ENCODE measurements around the gene CWH43. TPM values are rescaled to one million over a fixed set of nuclear protein-coding genes. Genes with fewer than 3 reads are reported as not detected.
"Not testable (repeated sequence)": the region's sequence is repeated elsewhere in the genome, so short reads cannot be mapped to it uniquely, and the experiment has no call there.

The CWH43 gene
- total RNA-seq, 2 donors from 2014 or later = not detected

DNA sequence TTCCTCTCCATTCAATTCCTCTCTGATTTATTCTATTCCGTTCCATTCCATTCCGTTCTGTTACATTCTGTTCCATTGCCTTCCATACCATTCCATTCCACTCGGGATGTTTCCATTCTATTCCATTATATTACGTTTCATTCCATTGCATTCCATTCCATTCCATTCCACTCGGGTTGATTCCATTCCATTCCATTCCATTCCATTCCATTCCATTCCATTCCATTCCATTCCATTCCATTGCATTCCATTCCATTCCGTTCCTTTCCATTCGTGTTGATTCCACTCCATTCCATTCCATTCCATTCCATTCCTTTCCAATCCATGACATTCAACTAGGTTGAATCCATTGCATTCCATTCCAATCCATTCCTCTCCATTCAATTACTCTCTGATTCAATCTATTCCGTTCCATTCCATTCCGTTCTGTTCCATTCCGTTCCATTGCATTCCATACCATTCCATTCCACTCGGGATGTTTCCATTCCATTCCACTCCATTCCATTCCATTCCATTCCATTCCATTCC is 106.6 kb downstream of the CWH43 start:
- H3K36me3 Mint-ChIP-seq = peaks cover 43% of the 10 kb centered on the region
- DNase-seq (ENCODE audit: low spot score); H3K27ac Mint-ChIP-seq; H3K27me3 Mint-ChIP-seq; H3K4me1 Mint-ChIP-seq (ENCODE audit: low read depth in 2 of 2); H3K4me3 Mint-ChIP-seq: not testable (repeated sequence)
- H3K9me3 Mint-ChIP-seq = peaks cover 42% of the 10 kb centered on the region
- peak; percentile 78 to 82 for ATAC-seq

DNA sequence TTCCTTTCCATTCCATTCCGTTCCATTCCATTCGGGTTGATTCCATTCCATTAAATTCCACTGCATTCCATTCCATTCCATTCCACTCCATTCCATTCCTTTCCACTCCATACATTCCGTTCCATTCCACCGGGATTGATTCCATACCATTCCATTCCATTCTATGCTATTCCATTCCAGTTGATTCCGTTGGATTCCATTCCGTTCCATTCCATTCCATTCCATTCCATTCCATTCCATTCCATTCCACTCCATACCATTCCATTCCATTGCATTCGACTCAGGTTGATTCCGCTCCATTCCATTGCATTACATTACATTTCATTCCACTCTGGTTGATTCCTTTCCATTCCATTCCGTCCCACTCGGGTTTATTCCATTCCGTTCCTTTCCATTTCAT is 110.1 kb downstream of the CWH43 start:
- not testable (repeated sequence) for H3K27ac Mint-ChIP-seq; H3K4me3 Mint-ChIP-seq; ATAC-seq; DNase-seq (ENCODE audit: low spot score); H3K27me3 Mint-ChIP-seq
- peaks cover 66% of the 10 kb centered on the region for H3K9me3 Mint-ChIP-seq
- peaks cover 66% of the 10 kb centered on the region for H3K36me3 Mint-ChIP-seq
- peaks cover 10 to 11% of the 10 kb centered on the region in 2 donors for H3K4me1 Mint-ChIP-seq (ENCODE audit: low read depth in 2 of 2)

DNA sequence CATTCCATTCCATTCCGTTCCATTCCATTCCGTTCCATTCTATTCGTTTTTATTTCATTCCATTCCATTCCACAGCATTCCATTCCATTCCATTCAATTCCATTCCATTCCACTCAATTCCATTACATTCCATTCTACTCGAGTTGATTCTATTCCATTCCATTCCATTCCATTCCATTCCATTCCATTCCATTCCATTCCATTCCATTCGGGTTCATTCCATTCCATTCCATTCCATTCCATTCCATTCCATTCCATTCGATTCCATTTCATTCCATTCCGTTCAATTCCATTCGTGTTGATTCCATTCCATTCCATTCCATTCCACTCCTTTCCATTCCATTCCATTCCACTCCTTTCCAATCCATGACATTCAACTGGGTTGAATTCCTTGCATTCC is 110.6 kb downstream of the CWH43 start:
- Mint-ChIP-seq H3K36me3 (peaks cover 66% of the 10 kb centered on the region), H3K4me1 (ENCODE audit: low read depth in 2 of 2) (peaks cover 10 to 11% of the 10 kb centered on the region in 2 donors), H3K9me3 (peaks cover 65% of the 10 kb centered on the region)
- not testable (repeated sequence) for H3K27me3 Mint-ChIP-seq; DNase-seq (ENCODE audit: low spot score); H3K4me3 Mint-ChIP-seq; H3K27ac Mint-ChIP-seq
- peak; percentile 61 to 66 for ATAC-seq

DNA sequence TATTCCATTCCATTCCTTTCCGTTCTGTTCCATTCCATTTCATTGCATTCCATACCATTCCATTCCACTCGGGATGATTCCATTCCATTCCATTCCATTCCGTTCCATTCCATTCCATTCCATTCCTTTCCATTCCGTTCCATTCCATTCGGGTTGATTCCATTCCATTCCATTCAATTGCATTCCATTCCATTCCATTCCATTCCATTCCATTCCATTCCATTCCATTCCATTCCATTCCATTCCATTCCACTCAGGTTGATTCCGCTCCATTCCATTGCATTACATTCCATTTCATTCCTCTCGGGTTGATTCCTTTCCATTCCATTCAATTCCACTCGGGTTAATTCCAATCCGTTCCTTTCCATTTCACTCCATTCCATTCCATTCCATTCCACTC is 111.0 kb downstream of the CWH43 start:
- not testable (repeated sequence) for DNase-seq (ENCODE audit: low spot score); H3K4me3 Mint-ChIP-seq; H3K27ac Mint-ChIP-seq; H3K27me3 Mint-ChIP-seq; H3K4me1 Mint-ChIP-seq (ENCODE audit: low read depth in 2 of 2)
- ATAC-seq = peak; percentile 56 to 61
- peaks cover 62% of the 10 kb centered on the region for H3K36me3 Mint-ChIP-seq
- H3K9me3 Mint-ChIP-seq = peaks cover 61% of the 10 kb centered on the region

DNA sequence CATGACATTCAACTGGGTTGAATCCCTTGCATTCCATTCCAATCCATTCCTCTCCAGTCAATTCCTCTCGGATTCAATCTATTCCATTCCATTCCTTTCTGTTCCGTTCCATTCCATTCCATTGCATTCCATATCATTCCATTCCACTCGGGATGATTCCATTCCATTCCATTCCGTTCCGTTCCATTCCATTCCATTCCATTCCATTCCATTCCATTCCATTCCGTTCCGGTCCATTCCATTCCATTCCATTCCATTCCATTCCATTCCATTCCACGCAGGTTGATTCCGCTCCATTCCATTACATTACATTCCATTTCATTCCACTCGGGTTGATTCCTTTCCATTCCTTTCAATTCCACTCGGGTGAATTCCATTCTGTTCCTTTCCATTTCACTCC is 111.4 kb downstream of the CWH43 start:
- Mint-ChIP-seq H3K36me3 (peaks cover 62% of the 10 kb centered on the region), H3K9me3 (peaks cover 60% of the 10 kb centered on the region), H3K4me1 (ENCODE audit: low read depth in 2 of 2) (peaks cover 6 to 11% of the 10 kb centered on the region in 2 donors)
- H3K4me3 Mint-ChIP-seq; H3K27me3 Mint-ChIP-seq; ATAC-seq; DNase-seq (ENCODE audit: low spot score); H3K27ac Mint-ChIP-seq: not testable (repeated sequence)

DNA sequence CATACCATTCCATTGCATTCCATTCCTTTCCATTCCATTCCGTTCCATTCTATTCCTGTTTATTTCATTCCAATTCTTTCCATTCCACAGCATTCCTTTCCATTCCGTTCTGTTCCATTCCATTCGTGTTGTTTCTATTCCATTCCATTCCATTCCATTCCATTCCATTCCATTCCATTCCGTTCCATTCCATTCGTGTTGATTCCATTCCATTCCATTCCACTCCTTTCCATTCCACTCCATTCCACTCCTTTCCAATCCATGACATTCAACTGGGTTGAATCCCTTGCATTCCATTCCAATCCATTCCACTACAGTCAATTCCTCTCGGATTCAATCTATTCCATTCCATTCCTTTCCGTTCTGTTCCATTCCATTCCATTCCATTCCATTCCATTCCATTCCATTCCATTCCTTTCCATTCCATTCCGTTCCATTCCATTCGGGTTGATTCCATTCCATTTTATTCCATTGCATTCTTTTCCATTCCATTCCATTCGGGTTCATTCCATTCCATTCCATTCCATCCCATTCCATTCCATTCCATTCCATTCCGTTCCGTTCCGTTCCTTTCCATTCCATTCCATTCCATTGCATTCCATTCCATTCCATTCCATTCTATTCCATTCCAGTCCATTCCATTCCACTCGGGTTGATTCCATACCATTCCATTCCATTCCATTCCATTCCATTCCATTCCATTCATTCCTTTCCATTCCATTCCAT is 112.1 kb downstream of the CWH43 start:
- not testable (repeated sequence) for H3K27ac Mint-ChIP-seq; DNase-seq (ENCODE audit: low spot score); H3K4me3 Mint-ChIP-seq; H3K4me1 Mint-ChIP-seq (ENCODE audit: low read depth in 2 of 2); H3K27me3 Mint-ChIP-seq
- peaks cover 62% of the 10 kb centered on the region for H3K36me3 Mint-ChIP-seq
- peak; percentile 13 to 26 for ATAC-seq
- peaks cover 61% of the 10 kb centered on the region for H3K9me3 Mint-ChIP-seq

DNA sequence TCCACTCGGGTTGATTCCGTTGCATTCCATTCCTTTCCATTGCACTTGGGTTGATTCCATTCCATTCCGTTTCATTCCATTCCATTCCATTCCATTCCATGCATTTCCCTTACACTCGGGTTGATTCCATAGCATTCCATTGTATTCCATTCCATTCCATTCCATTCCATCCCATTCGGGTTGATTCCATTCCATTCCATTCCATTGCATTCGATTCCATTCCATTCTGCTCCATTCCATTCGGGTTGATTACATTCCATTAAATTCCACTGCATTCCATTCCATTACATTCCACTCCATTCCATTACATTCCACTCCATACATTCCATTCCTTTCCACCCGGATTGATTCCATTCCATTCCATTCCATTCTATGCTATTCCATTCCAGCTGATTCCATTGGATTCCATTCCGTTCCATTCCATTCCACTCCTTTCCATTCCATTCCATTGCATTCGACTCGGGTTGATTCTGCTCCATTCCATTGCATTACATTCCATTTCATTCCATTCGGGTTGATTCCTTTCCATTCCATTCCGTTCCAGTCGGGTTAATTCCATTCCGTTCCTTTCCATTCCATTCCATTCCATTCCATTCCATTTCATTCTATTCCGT is 113.9 kb downstream of the CWH43 start:
- Mint-ChIP-seq H3K4me1 (ENCODE audit: low read depth in 2 of 2) (peaks cover 12 to 13% of the 10 kb centered on the region in 2 donors), H3K9me3 (peaks cover 75% of the 10 kb centered on the region), H3K36me3 (peaks cover 79% of the 10 kb centered on the region)
- not testable (repeated sequence) for H3K27ac Mint-ChIP-seq; H3K4me3 Mint-ChIP-seq; H3K27me3 Mint-ChIP-seq; DNase-seq (ENCODE audit: low spot score); ATAC-seq

DNA sequence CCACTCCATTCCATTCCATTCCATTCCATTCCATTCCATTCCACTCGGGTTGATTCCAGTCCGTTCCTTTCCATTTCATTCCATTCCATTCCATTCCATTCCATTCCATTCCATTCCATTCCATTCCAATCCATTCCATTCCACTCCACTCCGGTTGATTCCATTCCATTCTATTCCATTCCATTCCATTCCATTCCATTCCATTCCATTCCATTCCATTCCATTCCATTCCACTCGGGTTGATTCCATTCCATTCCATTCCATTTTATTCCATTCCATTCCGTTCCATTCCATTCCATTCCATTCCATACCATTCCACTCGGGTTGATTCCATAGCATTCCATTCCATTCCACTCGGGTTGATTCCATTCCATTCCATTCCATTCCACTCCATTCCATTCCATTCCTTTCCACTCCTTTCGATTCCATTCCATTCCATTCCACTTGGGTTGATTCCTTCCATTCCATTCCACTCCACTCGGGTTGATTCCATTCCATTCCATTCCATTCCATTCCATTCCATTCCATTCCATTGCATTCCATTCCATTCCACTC is 116.3 kb downstream of the CWH43 start:
- H3K27ac Mint-ChIP-seq; H3K4me3 Mint-ChIP-seq; H3K27me3 Mint-ChIP-seq; DNase-seq (ENCODE audit: low spot score): not testable (repeated sequence)
- peaks cover 17 to 24% of the 10 kb centered on the region in 2 donors for H3K4me1 Mint-ChIP-seq (ENCODE audit: low read depth in 2 of 2)
- peaks cover 80% of the 10 kb centered on the region for H3K36me3 Mint-ChIP-seq
- peak; percentile 50 to 64 for ATAC-seq
- H3K9me3 Mint-ChIP-seq = peaks cover 78% of the 10 kb centered on the region

DNA sequence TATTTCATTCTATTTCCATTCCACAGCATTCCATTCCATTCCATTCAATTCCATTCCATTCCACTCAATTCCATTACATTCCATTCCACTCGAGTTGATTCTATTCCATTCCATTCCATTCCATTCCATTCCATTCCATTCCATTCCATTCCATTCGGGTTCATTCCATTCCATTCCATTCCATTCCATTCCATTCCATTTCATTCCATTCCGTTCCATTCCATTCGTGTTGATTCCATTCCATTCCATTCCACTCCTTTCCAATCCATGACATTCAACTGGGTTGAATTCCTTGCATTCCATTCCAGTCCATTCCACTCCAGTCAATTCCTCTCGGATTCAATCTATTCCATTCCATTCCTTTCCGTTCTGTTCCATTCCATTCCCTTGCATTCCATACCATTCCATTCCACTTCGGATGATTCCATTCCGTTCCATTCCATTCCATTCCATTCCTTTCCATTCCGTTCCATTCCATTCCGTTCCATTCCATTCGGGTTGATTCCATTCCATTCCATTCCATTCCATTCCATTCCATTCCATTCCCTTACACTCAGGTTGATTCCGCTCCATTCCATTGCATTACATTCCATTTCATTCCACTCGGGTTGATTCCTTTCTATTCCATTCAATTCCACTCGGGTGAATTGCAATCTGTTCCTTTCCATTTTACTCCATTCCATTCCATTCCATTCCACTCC is 117.5 kb downstream of the CWH43 start:
- Mint-ChIP-seq H3K9me3 (peaks cover 78% of the 10 kb centered on the region), H3K36me3 (peaks cover 80% of the 10 kb centered on the region), H3K4me1 (ENCODE audit: low read depth in 2 of 2) (peaks cover 24 to 25% of the 10 kb centered on the region in 2 donors)
- H3K4me3 Mint-ChIP-seq; H3K27me3 Mint-ChIP-seq; DNase-seq (ENCODE audit: low spot score); H3K27ac Mint-ChIP-seq: not testable (repeated sequence)
- ATAC-seq = peak; percentile 37 to 50

DNA sequence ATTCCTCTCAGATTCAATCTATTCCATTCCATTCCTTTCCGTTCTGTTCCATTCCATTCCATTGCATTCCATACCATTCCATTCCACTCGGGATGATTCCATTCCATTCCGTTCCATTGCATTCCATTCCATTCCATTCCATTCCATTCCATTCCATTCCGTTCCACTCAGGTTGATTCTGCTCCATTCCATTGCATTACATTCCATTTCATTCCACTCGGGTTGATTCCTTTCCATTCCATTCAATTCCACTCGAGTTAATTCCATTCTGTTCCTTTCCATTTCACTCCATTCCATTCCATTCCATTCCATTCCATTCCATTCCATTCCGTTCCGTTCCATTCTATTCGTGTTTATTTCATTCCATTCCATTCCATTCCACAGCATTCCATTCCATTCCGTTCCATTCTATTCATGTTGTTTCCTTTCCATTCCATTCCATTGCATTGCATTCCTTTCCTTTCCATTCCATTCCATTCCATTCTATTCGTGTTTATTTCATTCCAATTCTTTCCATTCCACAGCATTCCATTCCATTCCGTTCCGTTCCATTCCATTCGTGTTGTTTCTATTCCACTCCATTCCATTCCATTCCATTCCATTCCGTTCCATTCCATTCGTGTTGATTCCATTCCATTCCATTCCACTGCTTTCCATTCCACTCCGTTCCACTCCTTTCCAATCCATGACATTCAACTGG is 118.3 kb downstream of the CWH43 start:
- ATAC-seq = peak in 1 of 2 donors; percentile 43
- H3K27me3 Mint-ChIP-seq; H3K27ac Mint-ChIP-seq; DNase-seq (ENCODE audit: low spot score); H3K4me3 Mint-ChIP-seq: not testable (repeated sequence)
- H3K9me3 Mint-ChIP-seq = peaks cover 74% of the 10 kb centered on the region
- peaks cover 76% of the 10 kb centered on the region for H3K36me3 Mint-ChIP-seq
- H3K4me1 Mint-ChIP-seq (ENCODE audit: low read depth in 2 of 2) = peaks cover 24 to 25% of the 10 kb centered on the region in 2 donors

DNA sequence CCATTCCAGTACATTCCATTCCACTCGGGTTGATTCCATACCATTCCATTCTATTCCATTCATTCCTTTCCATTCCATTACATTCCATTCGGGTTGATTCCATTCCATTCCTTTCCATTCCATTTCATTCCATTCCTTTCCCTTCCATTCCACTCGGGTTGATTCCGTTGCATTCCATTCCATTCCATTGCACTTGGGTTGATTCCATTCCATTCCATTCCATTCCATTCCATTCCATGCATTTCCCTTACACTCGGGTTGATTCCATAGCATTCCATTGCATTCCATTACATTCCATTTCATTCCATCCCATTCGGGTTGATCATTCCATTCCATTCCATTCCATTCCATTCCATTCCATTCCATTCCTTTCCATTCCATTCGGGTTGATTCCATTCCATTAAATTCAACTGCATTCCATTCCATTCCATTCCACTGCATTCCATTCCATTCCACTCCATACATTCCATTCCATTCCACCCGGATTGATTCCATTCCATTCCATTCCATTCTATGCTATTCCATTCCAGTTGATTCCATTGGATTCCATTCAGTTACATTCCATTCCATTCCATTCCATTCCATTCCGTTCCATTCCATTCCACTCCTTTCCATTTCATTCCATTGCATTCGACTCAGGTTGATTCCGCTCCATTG is 119.3 kb downstream of the CWH43 start:
- Mint-ChIP-seq H3K36me3 (peaks cover 76% of the 10 kb centered on the region), H3K9me3 (peaks cover 71% of the 10 kb centered on the region), H3K4me1 (ENCODE audit: low read depth in 2 of 2) (peaks cover 24 to 25% of the 10 kb centered on the region in 2 donors)
- not testable (repeated sequence) for H3K4me3 Mint-ChIP-seq, H3K27me3 Mint-ChIP-seq, H3K27ac Mint-ChIP-seq
- peak in 1 of 2 donors; percentile 0 for ATAC-seq
- DNase-seq (ENCODE audit: low spot score) = peak; percentile 62

DNA sequence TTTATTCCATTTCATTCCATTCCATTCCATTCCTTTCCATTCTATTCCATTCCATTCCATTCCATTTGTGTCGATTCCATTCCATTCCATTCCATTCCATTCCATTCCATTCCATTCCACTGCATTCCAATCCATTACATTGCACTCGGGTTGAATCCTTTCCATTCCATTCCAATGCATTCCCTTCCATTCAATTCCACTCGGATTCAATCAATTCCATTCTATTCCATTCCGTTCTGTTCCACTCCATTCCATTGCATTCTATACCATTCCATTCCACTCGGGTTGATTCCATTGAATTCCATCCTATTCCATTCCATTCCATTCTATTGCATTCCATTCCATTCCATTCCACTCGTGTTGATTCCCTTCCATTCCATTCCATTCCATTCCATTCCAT is 121.2 kb downstream of the CWH43 start:
- DNase-seq (ENCODE audit: low spot score) = not testable (repeated sequence)

More for the DNA sequence above, 121.2 kb downstream of the CWH43 start:
- ATAC-seq, H3K4me3 Mint-ChIP-seq, H3K27me3 Mint-ChIP-seq, H3K27ac Mint-ChIP-seq: not testable (repeated sequence)
- peaks cover 86% of the 10 kb centered on the region for H3K36me3 Mint-ChIP-seq
- peaks cover 28 to 29% of the 10 kb centered on the region in 2 donors for H3K4me1 Mint-ChIP-seq (ENCODE audit: low read depth in 2 of 2)
- peaks cover 78% of the 10 kb centered on the region for H3K9me3 Mint-ChIP-seq

All from natural killer cell treated with Interleukin-12 subunit alpha and Interleukin-12 subunit beta and Interleukin-15 and Interleukin-18, amount 100 ng/mL, for 72 hours (primary cell).